CD1c-positive myeloid dendritic cell (primary cell): ENCODE measurements around the gene TANGO2.

Experiments used
- DNase-seq: peaks from one replicate; pipeline ENCODE4 v3.0.0-alpha.2; 2016; ENCODE audit errors: extremely low spot score

TANGO2 gene

DNA sequence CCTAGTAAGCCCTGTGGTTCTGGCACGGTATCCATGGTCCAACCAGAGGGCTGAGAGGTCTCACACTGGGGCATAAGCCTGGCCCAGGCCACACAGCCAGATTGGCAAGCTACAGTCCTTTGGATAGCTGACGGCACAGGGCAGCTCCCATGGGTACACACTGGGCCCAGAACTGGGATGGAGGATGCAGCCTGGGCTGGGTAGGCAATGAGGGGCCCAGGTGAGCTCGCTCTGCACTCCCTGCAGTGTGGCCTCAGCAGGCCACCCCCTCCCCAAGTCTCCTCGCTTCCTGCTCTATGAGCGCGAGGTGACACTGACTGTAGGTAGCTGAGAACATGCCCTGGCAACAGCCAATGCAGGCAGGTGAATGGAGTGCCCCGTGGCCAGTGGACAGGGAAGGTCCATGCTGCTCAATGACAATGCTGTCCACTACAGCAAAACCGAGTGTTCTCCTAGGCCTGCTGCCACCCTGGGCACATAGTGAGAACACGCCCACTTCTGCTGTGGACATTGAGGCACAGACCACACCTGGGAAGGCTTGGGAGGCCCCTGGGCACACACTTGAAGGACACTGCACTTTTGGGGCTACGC is 8.1 kb upstream of the TANGO2 start:
- DNase-seq: no peak

DNA sequence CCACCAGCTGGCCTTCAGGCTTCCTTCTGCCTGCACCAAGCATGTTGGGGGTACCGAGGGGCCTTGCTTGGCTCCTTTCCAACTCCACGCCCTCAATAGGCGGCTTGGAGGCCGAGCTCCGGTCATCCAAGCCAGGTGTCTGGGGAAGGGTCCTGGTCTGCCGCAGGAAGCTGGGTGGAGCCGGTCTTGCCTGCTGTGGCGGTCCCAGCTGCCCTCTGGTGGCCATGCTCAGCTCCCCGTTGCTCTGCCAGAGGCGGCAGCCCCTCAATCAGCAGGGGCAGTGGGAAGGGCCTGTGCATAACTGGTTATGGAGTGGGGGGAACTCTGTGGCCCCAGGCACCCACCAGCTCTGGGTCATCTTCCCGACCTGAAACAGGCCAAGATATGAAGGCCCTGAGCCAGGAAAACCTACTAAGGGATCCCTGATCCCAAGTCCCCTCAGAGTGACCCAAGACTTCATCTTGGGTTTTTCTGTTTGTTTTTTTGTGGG is 7.5 kb upstream of the TANGO2 start:
- peak; percentile 61 for DNase-seq

DNA sequence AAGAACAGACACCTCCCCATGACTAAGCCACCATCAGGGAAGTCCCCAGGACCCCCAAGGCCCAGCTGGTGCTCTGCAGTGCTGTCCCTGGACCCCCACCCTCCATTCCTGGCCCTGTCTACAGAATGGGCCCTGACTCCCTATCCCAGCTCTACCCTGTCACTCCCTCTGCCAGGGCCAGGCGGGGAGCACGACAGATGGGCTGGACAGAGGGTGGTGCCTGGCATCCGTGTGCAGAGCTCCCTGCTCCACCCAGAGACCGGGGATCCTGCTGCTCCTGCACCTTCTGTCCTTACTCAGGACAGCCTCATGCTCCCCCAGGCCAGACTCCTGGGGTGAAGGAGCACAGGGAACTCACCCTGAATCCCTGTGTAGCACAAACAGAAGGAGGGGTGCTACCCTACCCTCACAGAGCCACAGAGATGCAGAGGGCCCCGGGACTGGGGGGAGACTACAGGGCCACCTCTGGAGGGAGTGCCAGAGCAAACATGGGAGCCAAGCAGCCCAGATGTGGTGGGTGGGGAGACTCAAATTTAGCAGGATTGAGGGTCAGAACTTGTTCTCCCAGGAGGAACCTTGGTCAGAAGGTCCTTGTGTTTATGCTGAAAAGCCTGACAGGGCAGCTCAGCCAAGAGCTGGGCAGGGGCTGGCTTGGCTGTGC is 6.3 kb upstream of the TANGO2 start:
- DNase-seq: no peak

DNA sequence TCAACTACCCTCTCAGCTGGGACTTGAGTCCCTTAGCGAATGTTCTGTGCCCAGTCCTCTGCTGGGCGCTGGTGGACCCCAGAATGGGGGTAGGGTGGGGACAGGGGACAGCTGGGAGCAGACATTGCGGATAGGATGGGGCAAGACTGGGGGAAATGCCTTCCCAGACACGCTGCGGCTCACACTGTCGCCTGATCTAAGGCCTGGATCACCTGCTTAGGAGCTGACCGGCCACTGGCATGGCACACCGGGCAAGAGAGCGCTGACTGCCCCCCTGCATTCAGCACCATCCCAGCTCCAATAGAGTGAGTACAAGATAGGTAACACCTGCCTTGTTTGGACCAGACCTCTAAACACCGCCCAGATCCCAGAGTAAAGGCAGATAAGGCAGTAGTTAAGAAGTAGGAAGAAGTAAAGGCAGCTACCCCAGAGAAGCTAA is 5.7 kb upstream of the TANGO2 start:
- no peak for DNase-seq

DNA sequence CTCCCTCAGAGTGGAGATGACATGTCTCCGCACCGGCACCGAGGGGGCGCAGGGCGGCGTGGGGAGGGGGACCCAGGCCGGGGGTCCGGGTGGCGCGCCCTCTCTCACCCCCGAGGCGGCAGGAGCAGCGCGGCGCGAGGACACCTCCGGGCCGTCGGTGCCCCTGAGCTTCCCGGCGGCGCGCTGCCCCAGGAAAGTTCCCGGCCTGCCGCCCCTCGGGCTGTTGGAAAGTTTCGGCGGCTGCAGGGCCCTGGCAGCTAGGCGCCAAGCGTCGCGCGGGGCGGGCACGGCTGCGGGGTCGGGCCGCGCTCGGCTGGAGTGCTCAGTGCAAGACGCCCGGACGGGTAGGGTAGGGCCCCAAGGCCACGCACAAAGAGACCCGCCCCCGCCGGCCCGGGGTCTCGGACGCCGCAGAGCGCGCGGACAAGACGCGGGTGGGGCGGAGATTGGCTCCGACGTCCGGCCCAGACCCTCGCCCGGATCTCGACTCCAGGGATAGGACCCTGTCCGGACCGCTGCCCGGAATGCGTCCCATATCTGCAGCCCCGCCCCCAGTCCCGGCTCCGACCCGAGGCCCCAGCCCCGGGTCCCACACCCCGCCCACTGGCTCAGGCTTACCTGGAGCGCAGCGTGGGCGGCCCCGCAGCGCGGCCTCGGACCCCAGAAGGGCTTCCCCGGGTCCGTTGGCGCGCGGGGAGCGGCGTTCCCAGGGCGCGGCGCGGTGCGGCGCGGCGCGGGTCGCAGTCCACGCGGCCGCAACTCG is 4.8 kb upstream of the TANGO2 start:
- peak; percentile 20 for DNase-seq

DNA sequence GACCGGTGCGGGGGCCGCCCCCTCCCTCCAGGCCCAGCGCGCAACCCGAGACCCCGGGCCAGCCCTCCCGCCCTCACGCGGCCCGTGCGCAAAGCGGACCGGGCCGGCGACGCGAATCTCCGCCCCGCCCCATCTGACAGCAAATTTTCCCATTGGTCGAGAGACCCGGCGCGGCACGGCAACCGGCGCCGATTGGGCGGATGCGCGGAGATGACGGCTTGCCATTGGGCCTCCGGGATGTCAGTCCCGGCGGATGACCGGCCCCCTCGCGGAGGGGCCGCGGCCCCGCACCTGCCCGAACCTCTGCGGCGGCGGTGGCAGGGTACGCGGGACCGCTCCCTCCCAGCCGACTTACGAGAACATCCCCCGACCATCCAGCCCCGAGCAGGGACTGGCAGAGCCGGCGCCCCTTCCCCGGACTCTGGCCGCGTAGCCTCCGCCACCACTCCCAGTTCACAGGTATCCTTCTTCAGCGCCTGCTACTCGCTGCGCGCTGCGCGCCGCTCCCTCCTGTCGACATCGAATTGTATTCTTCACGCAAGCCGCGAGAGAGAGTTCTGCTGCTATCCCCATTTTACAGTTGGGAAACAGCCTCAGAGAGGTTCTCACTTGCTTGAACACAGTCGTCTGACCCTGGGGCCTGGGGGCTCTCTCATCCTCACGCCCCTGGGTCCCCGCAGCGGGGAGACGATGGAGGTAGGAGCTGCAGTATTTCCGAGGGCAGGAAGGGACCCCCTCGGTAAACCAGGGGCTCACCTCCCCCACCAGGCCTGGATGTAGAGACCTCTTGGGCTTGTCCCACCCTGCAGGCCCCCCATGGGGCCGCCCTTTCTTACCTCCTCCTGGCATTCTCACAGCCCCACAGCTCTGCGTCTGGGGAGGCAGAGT is 3.9 kb upstream of the TANGO2 start, which contains the start of gene ARVCF:
TSS of gene ARVCF (minus strand) at position 90 of the 888 bp plus-strand sequence. CDS start 26,029 bp downstream, outside the sequence.
- DNase-seq: peak; percentile 95

DNA sequence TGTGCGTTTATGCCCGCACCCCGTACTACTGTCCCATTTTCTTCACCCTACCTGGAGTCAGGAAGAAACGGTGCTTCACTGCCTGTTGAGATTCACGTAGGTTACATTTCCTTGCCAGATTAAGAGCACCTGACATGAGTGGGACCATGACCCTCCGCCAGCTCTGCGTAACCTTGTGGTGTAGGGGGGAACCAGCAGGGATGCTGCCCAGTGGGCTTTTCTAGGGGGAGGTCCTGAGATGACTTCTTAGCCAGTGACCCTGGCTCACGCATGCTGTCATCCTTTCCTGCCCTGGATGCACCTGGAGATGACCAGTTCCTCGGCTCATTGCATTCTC is 3.3 kb upstream of the TANGO2 start:
- DNase-seq: no peak

DNA sequence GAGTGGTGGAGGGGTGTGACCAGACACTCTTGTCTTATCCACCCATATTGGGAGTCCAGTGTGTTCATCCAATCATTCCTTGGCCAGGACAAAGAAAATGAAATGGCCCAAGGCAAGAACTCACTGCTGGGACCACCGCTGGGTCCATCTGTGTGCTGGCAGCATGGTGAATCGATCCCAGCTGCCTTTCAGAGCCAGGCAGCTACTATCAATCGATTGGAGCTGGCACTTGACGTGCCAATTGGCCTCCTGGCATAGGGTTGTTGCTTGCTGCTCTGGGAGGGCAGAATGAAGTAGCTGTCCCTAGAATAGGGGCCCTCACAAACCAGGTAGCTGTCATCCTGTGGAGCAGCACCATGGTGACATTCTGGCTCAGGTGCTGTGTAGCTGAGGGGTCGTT is 2.9 kb upstream of the TANGO2 start:
- DNase-seq: no peak

DNA sequence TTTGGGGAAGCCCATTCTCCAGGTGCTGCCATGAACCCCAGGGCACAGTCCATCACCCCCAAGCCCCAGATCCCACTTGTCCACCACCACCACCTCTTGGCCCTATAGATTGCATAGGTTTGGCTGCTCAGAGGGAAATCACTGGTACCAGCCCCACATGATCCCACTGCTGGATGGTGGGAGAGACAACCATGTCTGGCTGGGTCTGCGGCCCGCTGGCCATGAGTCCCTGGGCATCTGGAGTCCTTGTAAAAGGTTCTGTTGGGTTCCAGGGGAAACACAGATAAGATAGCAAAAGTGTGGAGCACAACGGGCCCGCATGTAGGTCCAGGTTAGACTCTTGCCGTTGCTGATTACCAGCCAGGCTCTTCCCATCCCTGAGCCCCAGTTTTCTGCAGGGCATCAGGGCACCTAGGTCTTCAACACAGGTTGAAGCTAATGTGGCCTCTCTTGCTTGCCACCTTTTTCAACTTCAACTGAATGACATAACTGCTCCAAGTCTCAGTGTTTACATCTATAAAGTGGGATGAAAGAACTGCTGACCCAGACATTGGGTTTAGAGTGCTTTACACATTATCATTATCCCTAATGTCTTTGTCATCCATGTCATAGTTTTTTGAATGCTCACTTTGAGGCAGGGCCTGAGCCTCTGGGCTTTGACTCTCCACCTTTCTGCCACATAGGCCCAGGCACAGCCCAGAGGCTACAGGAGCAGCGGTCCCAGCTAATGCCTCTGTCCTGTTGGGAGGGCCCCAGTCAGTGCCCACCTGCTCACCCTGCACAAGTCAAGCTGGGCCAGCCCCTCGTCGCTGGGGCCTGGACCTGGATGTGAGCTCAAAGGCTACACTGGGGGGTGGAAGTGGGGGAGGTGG is 1.0 kb upstream of the TANGO2 start:
- DNase-seq: no peak

DNA sequence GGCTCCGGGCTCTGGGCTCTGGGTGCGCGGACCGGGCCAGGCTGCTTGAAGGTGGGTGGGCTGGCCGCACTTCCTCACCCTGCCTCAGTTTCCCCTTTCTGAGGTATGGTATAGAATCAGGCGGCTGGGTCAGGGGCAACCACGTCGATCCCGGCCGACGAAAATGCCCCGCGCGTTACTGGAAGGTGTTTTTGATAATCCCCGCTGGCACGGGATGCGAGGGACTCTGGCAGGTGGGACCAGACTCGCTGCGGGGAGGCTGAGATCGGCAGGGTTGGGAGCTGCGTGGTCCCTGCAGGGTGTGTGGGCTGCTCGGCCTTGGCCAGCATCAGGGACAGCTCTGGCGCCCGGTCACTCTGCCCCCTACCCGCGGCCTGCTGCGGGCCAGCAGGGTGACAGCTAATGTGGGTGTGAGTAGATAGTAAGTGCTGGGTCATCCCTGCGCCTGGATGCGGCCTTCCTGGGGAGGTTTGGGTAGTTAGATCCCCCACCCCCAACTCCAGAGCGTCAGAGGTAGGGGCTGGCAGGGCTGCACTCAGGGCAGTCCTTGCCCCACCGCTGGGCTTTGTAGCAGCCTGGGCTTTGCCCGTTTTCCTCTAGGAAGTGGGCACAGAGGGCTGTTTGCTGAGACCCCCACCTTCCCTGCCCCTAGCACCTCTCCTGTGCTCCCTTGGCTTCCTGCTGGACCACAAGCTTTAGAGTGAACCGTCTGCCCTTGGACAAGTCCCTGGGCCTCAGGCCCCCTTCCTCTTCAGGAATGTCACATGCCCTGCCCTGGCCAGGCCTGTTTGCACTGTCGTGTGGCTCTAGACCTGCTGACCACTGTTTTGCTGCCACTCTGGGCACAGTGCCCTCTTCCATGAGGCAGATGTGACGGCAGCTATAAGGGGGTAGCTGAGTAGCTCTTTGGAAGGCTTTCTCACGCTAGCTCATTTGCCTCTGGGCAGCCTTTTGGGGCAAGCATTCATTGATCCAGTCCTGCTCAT is 579 bp downstream of the TANGO2 start:
- peak; percentile 45 for DNase-seq

DNA sequence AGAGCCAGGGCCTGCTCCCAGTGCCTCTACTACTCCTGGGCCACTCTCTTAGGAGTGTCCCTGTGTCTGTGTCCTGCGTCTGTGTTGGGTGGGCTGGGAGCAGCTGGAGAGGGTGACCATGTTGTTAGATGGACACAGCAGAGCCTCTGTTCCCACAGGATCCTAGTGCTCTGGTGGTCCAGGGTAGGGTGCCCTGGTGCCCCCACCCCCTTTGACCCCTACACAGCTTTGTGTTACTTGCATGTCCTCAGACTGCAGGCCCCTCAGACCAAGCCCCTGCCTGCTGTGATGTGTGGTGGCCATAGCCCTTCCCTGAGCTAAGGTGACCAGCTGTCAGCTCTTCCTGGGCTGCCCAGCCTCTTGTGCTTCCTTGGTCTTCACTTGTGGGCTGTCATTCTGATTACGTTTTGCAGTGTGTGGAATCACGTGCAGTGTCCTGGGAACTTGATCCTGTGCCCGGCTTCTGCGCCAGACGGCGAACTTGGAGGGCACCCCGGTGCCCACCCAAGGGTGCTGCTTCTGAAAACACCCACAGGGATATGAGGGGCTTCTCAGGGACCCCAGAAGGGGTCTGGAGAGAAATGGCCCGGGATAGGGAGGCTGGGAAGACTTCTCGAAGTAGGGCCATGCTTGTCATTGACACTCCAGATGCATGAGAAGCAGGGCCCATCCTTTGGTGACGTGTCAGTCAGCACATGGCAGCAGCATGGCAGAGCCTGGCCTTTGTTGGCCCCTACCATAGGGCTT is 1.5 kb downstream of the TANGO2 start:
- no peak for DNase-seq

DNA sequence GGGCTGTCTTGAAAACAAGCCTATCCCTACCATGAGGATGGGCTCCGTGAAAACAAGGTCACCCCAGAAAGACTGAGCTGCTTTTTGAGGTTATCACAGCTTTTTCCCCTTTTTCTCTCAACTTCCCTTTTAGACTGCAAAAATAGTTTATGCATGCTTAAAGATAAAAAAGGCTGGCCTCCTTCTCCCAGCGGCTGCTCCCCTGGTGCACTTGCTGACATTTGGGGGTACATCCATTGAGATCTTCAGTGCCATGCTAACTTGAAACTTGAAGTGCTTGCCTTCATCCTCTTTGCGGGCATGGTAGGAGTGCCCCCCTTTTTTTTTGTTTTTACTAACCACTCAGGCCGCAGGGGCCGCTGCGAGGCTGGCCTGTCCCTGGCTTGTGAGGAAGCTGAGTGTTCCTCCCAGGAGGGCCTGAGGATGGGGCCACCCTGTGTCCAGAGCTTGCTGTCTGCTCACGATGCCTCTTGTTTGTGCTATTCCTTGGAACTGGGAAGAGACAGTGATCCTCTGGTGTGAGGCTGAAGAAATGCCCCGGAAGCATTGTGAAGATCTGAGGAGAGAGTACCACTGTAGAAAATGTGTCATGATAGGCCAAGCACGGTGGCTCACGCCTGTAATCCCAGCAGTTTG is 2.2 kb downstream of the TANGO2 start:
- peak; percentile 53 for DNase-seq

DNA sequence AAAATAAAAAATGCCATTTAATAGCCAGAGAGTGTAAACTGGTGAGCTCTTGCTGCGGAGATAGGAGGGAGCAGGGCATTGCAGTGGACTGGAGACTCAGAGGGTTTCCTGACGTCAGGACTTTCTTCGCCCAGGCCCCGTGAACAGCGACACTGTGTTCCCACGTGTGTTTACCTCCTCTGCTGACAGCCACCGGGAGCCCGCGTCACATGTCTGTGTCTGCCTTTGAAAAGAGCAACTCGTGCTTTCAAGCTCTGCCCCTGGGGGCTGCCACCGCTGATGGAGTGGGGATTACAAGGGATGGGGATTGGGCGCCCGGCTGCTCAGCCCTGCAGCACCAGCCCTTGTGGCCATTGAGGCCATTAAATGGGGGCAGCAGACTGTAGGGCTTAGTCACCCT is 3.3 kb downstream of the TANGO2 start:
- DNase-seq: no peak

DNA sequence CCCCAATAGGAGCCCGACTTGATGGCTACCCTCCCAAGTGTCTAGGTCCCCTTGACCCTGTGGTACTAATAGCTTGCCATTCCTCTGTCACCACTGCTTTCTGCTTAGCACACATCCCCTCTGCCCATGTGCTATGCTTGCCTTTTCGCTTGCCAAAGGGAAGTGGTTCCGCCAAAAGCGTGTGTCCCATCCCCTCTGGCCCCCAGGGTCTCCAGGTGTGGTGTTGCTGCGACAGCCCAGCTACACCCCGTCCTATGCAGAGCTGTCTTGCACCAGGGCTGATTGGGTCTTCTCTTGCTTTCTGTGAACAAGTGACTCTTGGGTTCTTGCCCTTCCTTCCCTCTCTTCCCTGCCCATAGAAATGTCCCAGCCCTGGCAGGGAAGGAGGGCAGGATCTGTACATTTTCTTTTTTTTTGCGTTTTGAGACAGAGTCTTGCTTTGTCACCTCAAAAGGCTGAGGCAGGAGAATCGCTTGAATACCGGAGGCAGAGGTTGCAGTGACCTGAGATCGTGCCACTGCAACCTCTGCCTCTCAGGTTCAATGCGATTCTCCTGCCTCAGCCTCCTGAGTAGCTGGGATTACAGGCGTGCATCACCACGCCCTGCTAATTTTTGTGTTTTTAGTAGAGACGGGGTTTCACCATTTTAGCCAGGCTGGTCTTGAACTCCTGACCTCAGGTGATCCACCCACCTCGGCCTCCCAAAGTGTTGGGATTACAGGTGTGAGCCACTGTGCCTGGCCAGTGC is 3.9 kb downstream of the TANGO2 start:
- no peak for DNase-seq

DNA sequence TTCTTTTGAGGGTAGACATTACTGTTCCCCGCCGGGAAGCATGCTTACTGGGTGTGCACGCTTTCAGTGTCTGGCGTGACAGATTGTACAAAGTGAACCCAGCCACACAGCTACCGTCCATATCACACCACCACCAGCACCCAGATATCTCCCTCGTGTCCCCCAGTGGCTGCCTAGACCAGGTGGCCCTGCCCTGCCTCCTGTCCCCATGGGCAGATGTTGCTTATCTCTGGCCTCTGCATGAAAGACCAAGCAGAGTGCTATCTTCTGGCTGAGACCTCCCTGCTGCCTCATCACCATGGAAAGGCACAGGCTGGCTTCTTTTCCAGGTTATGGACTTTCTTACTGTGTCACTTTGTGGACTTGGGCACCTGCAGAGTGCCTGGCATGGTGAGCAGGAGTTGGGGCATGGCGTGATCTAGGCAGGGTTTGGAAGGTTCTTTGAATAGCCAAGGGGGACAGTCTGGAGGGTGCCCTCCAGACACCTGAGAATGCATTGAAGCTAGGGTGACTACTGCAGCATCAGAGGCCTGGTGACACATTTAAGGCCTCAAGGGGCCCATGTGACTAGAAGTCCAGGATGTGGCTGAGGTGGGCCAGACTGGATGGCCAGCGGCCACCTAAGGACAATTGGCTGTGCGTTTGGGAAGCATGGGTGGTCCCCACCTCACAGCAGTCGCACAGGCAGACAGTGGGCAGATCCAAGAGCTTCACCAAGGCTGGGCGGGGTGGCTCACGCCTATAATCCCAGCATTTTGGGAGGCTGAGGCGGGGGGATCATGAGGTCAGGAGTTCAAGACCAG is 4.7 kb downstream of the TANGO2 start:
- no peak for DNase-seq

DNA sequence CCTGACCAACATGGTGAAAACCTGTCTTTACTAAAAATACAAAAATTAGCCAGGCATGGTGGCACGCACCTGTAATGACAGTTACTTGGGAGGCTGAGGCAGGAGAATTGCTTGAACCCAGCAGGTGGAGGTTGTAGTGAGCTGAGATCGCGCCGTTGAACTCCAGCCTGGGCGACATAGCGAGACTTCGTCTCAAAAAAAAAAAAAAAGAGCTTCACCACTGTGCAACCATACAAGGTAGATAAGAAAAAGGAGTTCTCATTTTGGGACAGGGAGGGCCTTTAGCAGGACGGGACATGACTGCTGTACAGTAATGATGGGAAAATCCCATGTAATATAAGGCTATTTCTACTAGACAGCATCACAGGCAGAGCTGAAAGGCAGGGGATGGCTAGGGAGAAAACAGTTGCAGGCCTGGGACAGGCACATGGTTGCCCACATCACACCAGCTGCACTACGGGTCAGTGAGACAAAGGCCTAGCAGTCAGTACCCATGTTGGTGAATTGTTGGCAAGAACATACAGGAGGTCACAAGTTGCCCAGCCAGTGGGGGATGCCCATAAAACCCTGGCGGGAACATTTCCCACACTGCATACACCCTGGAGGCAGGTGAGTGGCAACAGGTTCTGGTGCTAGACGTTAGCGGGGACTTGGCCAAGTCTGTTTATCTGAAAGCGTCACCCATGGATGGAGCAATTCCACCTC is 5.4 kb downstream of the TANGO2 start:
- no peak for DNase-seq
